K562 (cell line): ENCODE results near the gene U2SURP. TPM values are rescaled to one million over a fixed set of nuclear protein-coding genes. Genes with fewer than 3 reads are reported as not detected.
"Not testable (repeated sequence)": the region's sequence is repeated elsewhere in the genome, so short reads cannot be mapped to it uniquely, and the experiment has no call there.

Source experiments
- ATAC-seq: fragments of 200-7000 bp; cut with Tn5 transposase; 3 replicates; pipeline ENCODE4 v1.9.1; 2020; ENCODE audit warnings: moderate library complexity
- BruUV-seq: library from RNA; stranded (reverse); fragments of 400-500 nt; replicated peaks from 2 replicates; lab custom pipeline; 2021; lab: Mats Ljungman, UMichigan
- CTCF ChIA-PET: fragments of 300-600 bp; formaldehyde crosslinking; extraction: SDS; loops from one replicate; lab custom pipeline; 2021; ENCODE audit warnings: low intra/inter-chr PET ratio; lab: Yijun Ruan, JAX
- POLR2A ChIA-PET: fragments of 300-600, 350-650 bp; sonication (Branson Sonifier 250); formaldehyde crosslinking; extraction: SDS; loops from one replicate; lab custom pipeline; 2021; ENCODE audit warnings: antibody characterized with exemption, inconsistent platforms; lab: Yijun Ruan, JAX
- DNase-seq, 4 experiments: peaks; one replicate each; pipeline versions ENCODE4 v3.0.0 to v3.0.0-alpha.2; 2011 to 2018; ENCODE audit warnings: low spot score in 3 of 4, mixed read lengths in 3 of 4; ENCODE audit errors: extremely low read depth in 1 of 4
- FAIRE-seq: peaks from 2 replicates; lab custom pipeline; 2011; peaks lifted over from hg19 to GRCh38; lab: Jason Lieb, UNC
- H2AFZ ChIP-seq: 2 replicates; pipeline ENCODE4 v1.6.0; 2011; ENCODE audit warnings: low read depth, low read length, control low read depth, inconsistent platforms
- H3K27ac ChIP-seq: fragments of 200-600 bp; 3 replicates; pipeline ENCODE4 v1.8.0; 2011; ENCODE audit warnings: low read depth, mild to moderate bottlenecking, control low read depth, inconsistent platforms, low read length, moderate library complexity, mixed read lengths; ENCODE audit errors: extremely low read depth
- H3K27me3 ChIP-seq, 2 experiments: fragments of 300-600 bp in 1 of 2; 2 replicates in 1 of 2; 3 replicates in 1 of 2; pipeline versions ENCODE4 v1.6.0 to v1.8.0; 2011; ENCODE audit warnings: inconsistent platforms in 2 of 2, low read length in 2 of 2, mild to moderate bottlenecking in 1 of 2, mixed read lengths in 1 of 2, moderate library complexity in 1 of 2; ENCODE audit not compliant: control insufficient read depth in 2 of 2, insufficient read depth in 2 of 2
- H3K36me3 ChIP-seq: fragments of 300-600 bp; 3 replicates; pipeline ENCODE4 v1.8.0; 2011; ENCODE audit warnings: mild to moderate bottlenecking, low read length, inconsistent platforms; ENCODE audit not compliant: control insufficient read depth, insufficient read depth
- H3K4me1 ChIP-seq, 2 experiments: fragments of 200-600 bp in 1 of 2; replicated peaks in 1 of 2; 2 replicates in 1 of 2; 3 replicates in 1 of 2; pipeline versions ENCODE4 v1.5.1 to v1.8.0; 2011; ENCODE audit warnings: inconsistent platforms in 2 of 2, low read length in 2 of 2, mild to moderate bottlenecking in 1 of 2, mixed read lengths in 1 of 2, moderate library complexity in 1 of 2; ENCODE audit not compliant: control insufficient read depth in 2 of 2, insufficient read depth in 2 of 2
- H3K4me2 ChIP-seq: 2 replicates; pipeline ENCODE4 v1.6.1; 2011; ENCODE audit warnings: low read length, control low read depth, inconsistent platforms, mixed read lengths; ENCODE audit not compliant: insufficient read depth
- H3K4me3 ChIP-seq: fragments of 200-600 bp; sonication (generic), shearing (Covaris generic); 2 replicates; pipeline ENCODE4 v1.5.1; 2016; ENCODE audit warnings: control low read depth, inconsistent platforms
- H3K79me2 ChIP-seq: fragments of 200-600 bp; 3 replicates; pipeline ENCODE4 v1.8.0; 2011; ENCODE audit warnings: low read length, inconsistent platforms; ENCODE audit not compliant: control insufficient read depth, insufficient read depth
- H3K9ac ChIP-seq, 2 experiments: 2 replicates each; pipeline versions ENCODE4 v1.6.0 to v1.6.1; 2011; ENCODE audit warnings: low read depth in 2 of 2, low read length in 2 of 2, control low read depth in 1 of 2, inconsistent platforms in 1 of 2, mild to moderate bottlenecking in 1 of 2, mixed read lengths in 1 of 2; ENCODE audit not compliant: insufficient read depth in 1 of 2
- H3K9me1 ChIP-seq: one replicate; pipeline ENCODE4 v1.6.0; 2011; ENCODE audit warnings: inconsistent platforms, mild to moderate bottlenecking, low read length, moderate library complexity; ENCODE audit not compliant: control insufficient read depth, insufficient read depth
- H3K9me3 ChIP-seq: replicated peaks from 2 replicates; pipeline ENCODE4 v1.5.1; 2011; ENCODE audit warnings: low read depth, low read length, inconsistent platforms; ENCODE audit not compliant: control insufficient read depth, insufficient read depth
- H4K20me1 ChIP-seq: replicated peaks from 2 replicates; pipeline ENCODE4 v1.6.1; 2011; ENCODE audit warnings: low read length, inconsistent platforms, mixed read lengths; ENCODE audit not compliant: control insufficient read depth, insufficient read depth
- ZNF444 ChIP-seq: fragments of 250-450 bp; sonication (Bioruptor Pico); IDR thresholded peaks from 2 replicates; pipeline ENCODE4 v1.4.0; 2020; ENCODE audit warnings: mild to moderate bottlenecking, moderate library complexity
- WGBS: fragments of 100-300 bp; shearing (Covaris generic); methylation state at CpG from one replicate; pipeline ENCODE4 v1.1.6; 2016; ENCODE audit warnings: low coverage, mixed read lengths; ENCODE audit not compliant: insufficient coverage; ENCODE audit errors: missing lambda C conversion rate; 5-methylcytosine and 5-hydroxymethylcytosine counted together
- in situ Hi-C: fragments of 300-500 bp; cut with MboI; formaldehyde crosslinking; loops from 4 replicates; pipeline ENCODE4 v1.15.0; 2018; ENCODE audit warnings: inconsistent platforms, mixed read lengths
- intact Hi-C: fragments of 100-400 bp; cut with micrococcal nuclease; formaldehyde crosslinking; loops from 2 replicates; pipeline ENCODE4 v1.14.2; 2022
- polyA plus RNA-seq, 8 experiments: library from polyadenylated mRNA; depleted of rRNA in 4 of 8; stranded (reverse) in 5 of 8; unstranded in 3 of 8; fragments of >200 nt; fragmentation: Nextera tagmentation in 2 of 8; fragmentation: Illumina TruSeq in 1 of 8; extraction: Ambion mirVana in 2 of 8; extraction: Trizol in 1 of 8; gene quantifications; 2 replicates each; pipeline versions ENCODE4 v1.2.1 to v1.2.3, GENCODE V29; 2011 to 2014; ENCODE audit warnings: inconsistent platforms in 1 of 8, missing spikeins in 1 of 8
- total RNA-seq, 7 experiments: library from RNA; depleted of rRNA in 6 of 7; stranded (reverse); fragments of >200 nt in 6 of 7; fragmentation: Illumina TruSeq in 2 of 7; extraction: Trizol in 2 of 7; gene quantifications; 2 replicates each; pipeline versions ENCODE4 v1.2.1 to v1.2.3, GENCODE V29; 2011 to 2021; ENCODE audit warnings: low replicate concordance in 1 of 7
- TF ChIP-seq, protein P1 (sequence below): IDR thresholded peaks from 2 replicates; pipeline ENCODE4 v1.6.1; 2011; ENCODE audit warnings: borderline replicate concordance, low read depth, mild to moderate bottlenecking, moderate library complexity, low read length; ENCODE audit not compliant: insufficient read depth, poor library complexity, severe bottlenecking
- TF ChIP-seq, protein P2 (sequence below): fragments of 250-450 bp; sonication (Bioruptor Pico); IDR thresholded peaks from 2 replicates; pipeline ENCODE4 v1.4.0; 2020; ENCODE audit warnings: mild to moderate bottlenecking, moderate library complexity
- TF ChIP-seq, protein P3 (sequence below), 2 experiments: fragments of 200-800 bp in 1 of 2; sonication (Bioruptor generic) in 1 of 2; sonication (generic) in 1 of 2; formaldehyde crosslinking in 1 of 2; IDR thresholded peaks in 1 of 2; conservative IDR thresholded peaks in 1 of 2; 2 replicates each; pipeline versions ENCODE4 v1.5.0 to v1.6.1; 2016 to 2020; ENCODE audit warnings: missing compliant biosample characterization in 1 of 2, missing genetic modification characterization in 1 of 2, missing genetic modification reagents in 1 of 2

U2SURP gene
- total and polyA plus RNA-seq, 9 of the 15 experiments (the other 6 are each of a cell fraction or from before 2014, with no cell fraction given), result 128 to 322 (median 191) TPM

DNA sequence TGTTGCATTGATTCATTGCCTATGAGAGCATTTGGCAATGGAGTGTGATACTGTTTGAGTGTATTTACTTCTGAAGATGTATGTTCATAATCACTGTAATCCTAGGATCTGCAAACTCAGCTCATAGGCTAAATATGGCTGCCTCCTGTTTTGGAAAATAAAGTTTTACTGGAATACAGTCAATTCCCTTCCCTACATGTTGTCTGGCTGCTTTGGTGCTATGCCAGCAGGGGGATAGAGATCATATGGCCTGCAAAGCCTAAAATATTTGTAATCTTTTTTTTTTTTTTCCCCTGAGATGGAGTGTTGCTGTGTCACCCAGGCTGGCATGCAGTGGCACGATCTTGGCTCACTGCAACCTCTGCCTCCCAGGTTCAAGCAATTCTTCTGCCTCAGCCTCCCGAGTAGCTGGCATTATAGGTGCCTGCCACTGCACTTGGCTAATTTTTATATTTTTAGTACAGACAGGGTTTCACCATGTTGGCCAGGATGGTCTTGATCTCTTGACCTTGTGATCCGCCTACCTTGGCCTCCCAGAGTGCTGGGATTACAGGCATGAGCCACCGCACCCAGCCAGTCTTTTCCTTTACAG, 30.5 kb downstream of the U2SURP start:
- H3K9me1 ChIP-seq, H3K79me2 ChIP-seq, in situ Hi-C loops, DNase-seq, H4K20me1 ChIP-seq, ATAC-seq, BruUV-seq, H3K9ac ChIP-seq, H3K4me1 ChIP-seq, FAIRE-seq, H3K27ac ChIP-seq, H3K4me3 ChIP-seq, H2AFZ ChIP-seq, CTCF ChIA-PET, intact Hi-C loops, H3K27me3 ChIP-seq, H3K9me3 ChIP-seq, H3K4me2 ChIP-seq: not testable (repeated sequence)
- POLR2A ChIA-PET, result interaction anchor here (1.1 to 1.8 kb wide), 2 partner anchors 9 to 30 kb away, joined by 3 to 6 read pairs; partner anchors contain the start of gene U2SURP
- H3K36me3 ChIP-seq, result peaks cover 97% of the 10 kb centered on the region
- WGBS, result 96% methylated on average over 2 of the region's 4 CpGs

DNA sequence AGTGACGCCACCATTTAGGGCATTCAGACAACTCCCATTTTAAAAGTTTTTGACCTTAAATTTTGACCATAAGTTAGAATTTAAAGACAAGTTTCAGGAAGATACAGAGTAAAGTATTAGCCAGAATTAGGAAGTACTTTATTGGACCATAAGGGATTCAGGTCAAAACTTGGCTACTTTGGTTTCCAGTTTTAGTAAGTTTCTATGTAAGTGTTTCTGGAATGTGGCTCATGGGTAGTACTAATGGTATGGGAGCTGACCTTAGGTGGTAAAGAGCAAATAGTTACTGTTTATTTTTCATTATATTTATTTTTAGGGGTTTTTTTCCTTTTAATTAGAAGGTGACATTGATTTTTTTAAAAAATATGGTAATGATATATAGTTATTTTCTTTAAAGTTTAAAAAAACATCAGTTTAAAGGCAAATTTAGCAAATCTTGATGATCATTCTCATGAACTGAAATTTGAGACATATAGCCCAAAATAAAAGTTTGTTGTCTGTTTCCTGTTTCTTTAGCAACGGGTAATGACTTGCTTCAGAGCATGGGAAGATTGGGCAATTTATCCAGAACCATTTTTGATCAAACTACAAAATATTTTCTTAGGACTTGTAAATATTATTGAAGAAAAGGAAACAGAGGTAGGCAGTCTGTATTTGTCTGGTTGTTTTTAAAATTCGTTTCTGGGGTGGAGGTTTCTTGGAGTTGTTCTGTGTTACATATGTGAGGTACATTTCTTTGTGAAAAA, 34.3 kb downstream of the U2SURP start:
- Histone ChIP-seq H3K4me3 (no peak overlapping the region), H3K79me2 (peaks cover 18% of the 10 kb centered on the region), H3K9me1 (no peaks in the 10 kb centered on the region), H2AFZ (no peak overlapping the region), H4K20me1 (no peaks in the 10 kb centered on the region), H3K36me3 (peaks cover 93% of the 10 kb centered on the region), H3K9me3 (no peaks in the 10 kb centered on the region), H3K4me2 (no peak overlapping the region), H3K27ac (no peak overlapping the region), H3K27me3 (no peaks in the 10 kb centered on the region), H3K4me1 (no peaks in the 10 kb centered on the region), H3K9ac (no peak overlapping the region)
- 85% methylated on average over 3 of the region's 3 CpGs for WGBS
- in situ Hi-C loops (no loop called here), intact Hi-C loops (no loop called here)
- BruUV-seq, result no TSS peak
- ChIA-PET CTCF (no interaction called here), POLR2A (no interaction called here)
- no peak for ATAC-seq
- DNase-seq, result no peak
- FAIRE-seq, result no peak
- TF ChIP-seq ZNF444 (CRISPR knock-in tag), result no peak
- TF ChIP-seq, protein P1, sequence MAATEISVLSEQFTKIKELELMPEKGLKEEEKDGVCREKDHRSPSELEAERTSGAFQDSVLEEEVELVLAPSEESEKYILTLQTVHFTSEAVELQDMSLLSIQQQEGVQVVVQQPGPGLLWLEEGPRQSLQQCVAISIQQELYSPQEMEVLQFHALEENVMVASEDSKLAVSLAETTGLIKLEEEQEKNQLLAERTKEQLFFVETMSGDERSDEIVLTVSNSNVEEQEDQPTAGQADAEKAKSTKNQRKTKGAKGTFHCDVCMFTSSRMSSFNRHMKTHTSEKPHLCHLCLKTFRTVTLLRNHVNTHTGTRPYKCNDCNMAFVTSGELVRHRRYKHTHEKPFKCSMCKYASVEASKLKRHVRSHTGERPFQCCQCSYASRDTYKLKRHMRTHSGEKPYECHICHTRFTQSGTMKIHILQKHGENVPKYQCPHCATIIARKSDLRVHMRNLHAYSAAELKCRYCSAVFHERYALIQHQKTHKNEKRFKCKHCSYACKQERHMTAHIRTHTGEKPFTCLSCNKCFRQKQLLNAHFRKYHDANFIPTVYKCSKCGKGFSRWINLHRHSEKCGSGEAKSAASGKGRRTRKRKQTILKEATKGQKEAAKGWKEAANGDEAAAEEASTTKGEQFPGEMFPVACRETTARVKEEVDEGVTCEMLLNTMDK, result no peak
- TF ChIP-seq, protein P2, sequence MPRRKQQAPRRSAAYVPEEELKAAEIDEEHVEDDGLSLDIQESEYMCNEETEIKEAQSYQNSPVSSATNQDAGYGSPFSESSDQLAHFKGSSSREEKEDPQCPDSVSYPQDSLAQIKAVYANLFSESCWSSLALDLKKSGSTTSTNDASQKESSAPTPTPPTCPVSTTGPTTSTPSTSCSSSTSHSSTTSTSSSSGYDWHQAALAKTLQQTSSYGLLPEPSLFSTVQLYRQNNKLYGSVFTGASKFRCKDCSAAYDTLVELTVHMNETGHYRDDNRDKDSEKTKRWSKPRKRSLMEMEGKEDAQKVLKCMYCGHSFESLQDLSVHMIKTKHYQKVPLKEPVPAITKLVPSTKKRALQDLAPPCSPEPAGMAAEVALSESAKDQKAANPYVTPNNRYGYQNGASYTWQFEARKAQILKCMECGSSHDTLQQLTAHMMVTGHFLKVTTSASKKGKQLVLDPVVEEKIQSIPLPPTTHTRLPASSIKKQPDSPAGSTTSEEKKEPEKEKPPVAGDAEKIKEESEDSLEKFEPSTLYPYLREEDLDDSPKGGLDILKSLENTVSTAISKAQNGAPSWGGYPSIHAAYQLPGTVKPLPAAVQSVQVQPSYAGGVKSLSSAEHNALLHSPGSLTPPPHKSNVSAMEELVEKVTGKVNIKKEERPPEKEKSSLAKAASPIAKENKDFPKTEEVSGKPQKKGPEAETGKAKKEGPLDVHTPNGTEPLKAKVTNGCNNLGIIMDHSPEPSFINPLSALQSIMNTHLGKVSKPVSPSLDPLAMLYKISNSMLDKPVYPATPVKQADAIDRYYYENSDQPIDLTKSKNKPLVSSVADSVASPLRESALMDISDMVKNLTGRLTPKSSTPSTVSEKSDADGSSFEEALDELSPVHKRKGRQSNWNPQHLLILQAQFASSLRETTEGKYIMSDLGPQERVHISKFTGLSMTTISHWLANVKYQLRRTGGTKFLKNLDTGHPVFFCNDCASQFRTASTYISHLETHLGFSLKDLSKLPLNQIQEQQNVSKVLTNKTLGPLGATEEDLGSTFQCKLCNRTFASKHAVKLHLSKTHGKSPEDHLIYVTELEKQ (CRISPR knock-in tag), result no peak
- TF ChIP-seq, protein P3, sequence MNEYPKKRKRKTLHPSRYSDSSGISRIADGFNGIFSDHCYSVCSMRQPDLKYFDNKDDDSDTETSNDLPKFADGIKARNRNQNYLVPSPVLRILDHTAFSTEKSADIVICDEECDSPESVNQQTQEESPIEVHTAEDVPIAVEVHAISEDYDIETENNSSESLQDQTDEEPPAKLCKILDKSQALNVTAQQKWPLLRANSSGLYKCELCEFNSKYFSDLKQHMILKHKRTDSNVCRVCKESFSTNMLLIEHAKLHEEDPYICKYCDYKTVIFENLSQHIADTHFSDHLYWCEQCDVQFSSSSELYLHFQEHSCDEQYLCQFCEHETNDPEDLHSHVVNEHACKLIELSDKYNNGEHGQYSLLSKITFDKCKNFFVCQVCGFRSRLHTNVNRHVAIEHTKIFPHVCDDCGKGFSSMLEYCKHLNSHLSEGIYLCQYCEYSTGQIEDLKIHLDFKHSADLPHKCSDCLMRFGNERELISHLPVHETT (CRISPR knock-in tag; conservative IDR thresholded peaks at IDR 0.05 in 1 of 2, IDR thresholded peaks at IDR 0.05 in 1 of 2), result no peak
